22Rv1 (cell line): ENCODE data around the gene SNED1.

ENCODE experiments used
- CTCF ChIP-seq: fragments of 450-650 bp; IDR thresholded peaks from 2 replicates; pipeline ENCODE4 v1.5.1; 2017; ENCODE audit warnings: mild to moderate bottlenecking
- ZFX ChIP-seq: fragments of 450-650 bp; IDR thresholded peaks from 2 replicates; pipeline ENCODE4 v1.6.1; 2017; ENCODE audit warnings: antibody characterized with exemption, borderline replicate concordance

- TF ChIP-seq CTCF (no peak), ZFX (no peak)
These were observed 130.9 kb downstream of the SNED1 start for GRCh38 chr2:241129086-241129871.
